ENCODE data around the gene CD164.

The CD164 gene

GRCh38 chr6:109397020-109397419 lies 14.8 kb upstream of the CD164 start:
- TF ChIP-seq POLR2AphosphoS5 (IDR thresholded peaks at IDR 0.05; ENCODE audit: low read depth, low read length) (no peak), FOXP2 (optimal IDR thresholded peaks at IDR 0.05; ENCODE audit: borderline replicate concordance, extremely low read depth, extremely low read length, insufficient read depth) (no peak), TAF1 (IDR thresholded peaks at IDR 0.05; ENCODE audit: borderline replicate concordance, insufficient read depth, low read length) (no peak), SIN3A (IDR thresholded peaks at IDR 0.05; ENCODE audit: borderline replicate concordance, insufficient read depth, low read length) (no peak), REST (IDR thresholded peaks at IDR 0.05; ENCODE audit: insufficient read depth in 1 of 2, low read depth in 2 of 2, low read length in 2 of 2) (no peak)

GRCh38 chr6:109396046-109396718 lies 13.9 kb upstream of the CD164 start:
- TF ChIP-seq POLR2AphosphoS5 (IDR thresholded peaks at IDR 0.05; ENCODE audit: low read depth, low read length) (no peak), TAF1 (IDR thresholded peaks at IDR 0.05; ENCODE audit: borderline replicate concordance, insufficient read depth, low read length) (no peak), SIN3A (IDR thresholded peaks at IDR 0.05; ENCODE audit: borderline replicate concordance, insufficient read depth, low read length) (no peak), FOXP2 (optimal IDR thresholded peaks at IDR 0.05; ENCODE audit: borderline replicate concordance, extremely low read depth, extremely low read length, insufficient read depth) (no peak), REST (IDR thresholded peaks at IDR 0.05; ENCODE audit: insufficient read depth in 1 of 2, low read depth in 2 of 2, low read length in 2 of 2) (no peak)

- TF ChIP-seq TAF1 (IDR thresholded peaks at IDR 0.05; ENCODE audit: borderline replicate concordance, insufficient read depth, low read length) (no peak), REST (IDR thresholded peaks at IDR 0.05; ENCODE audit: insufficient read depth in 1 of 2, low read depth in 2 of 2, low read length in 2 of 2) (no peak), FOXP2 (optimal IDR thresholded peaks at IDR 0.05; ENCODE audit: borderline replicate concordance, extremely low read depth, extremely low read length, insufficient read depth) (no peak), POLR2AphosphoS5 (IDR thresholded peaks at IDR 0.05; ENCODE audit: low read depth, low read length) (no peak), SIN3A (IDR thresholded peaks at IDR 0.05; ENCODE audit: borderline replicate concordance, insufficient read depth, low read length) (no peak)
Measured at GRCh38 chr6:109393886-109394281, 11.6 kb upstream of the CD164 start.

- TF ChIP-seq POLR2AphosphoS5 (IDR thresholded peaks at IDR 0.05; ENCODE audit: low read depth, low read length): no peak
- no peak for TF ChIP-seq REST (IDR thresholded peaks at IDR 0.05; ENCODE audit: insufficient read depth in 1 of 2, low read depth in 2 of 2, low read length in 2 of 2)
- no peak for TF ChIP-seq TAF1 (IDR thresholded peaks at IDR 0.05; ENCODE audit: borderline replicate concordance, insufficient read depth, low read length)
- no peak for TF ChIP-seq FOXP2 (optimal IDR thresholded peaks at IDR 0.05; ENCODE audit: borderline replicate concordance, extremely low read depth, extremely low read length, insufficient read depth)
- no peak for TF ChIP-seq SIN3A (IDR thresholded peaks at IDR 0.05; ENCODE audit: borderline replicate concordance, insufficient read depth, low read length)
Measured at GRCh38 chr6:109393157-109393885, 11.1 kb upstream of the CD164 start.
